ENCODE measurements around the gene COBL.

COBL gene

DNA sequence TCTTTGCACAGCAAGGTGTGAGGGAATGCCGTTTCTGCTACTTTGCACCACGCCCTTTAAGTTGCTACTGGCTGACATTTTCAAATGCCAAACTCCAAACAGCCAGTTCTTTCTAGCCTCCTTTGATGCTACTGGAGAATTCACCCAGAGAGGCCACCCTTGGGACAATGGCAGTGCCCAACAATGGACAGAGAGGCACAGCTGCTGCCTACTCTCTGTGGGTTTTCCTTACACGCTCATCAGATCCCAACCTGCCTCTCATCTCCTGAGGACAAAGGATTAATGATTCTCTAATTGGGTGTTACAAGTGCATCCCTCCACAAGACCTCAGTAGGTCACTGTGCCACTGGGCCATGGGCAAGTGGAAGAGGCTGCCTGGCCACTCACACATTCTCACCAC lies 105.8 kb downstream of the COBL start:
- TF ChIP-seq, protein P1, sequence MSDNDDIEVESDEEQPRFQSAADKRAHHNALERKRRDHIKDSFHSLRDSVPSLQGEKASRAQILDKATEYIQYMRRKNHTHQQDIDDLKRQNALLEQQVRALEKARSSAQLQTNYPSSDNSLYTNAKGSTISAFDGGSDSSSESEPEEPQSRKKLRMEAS (IDR thresholded peaks at IDR 0.05), result no peak
- TF ChIP-seq NFIC (IDR thresholded peaks at IDR 0.05) (no peak), CREB1 (IDR thresholded peaks at IDR 0.05; ENCODE audit: low read depth) (no peak), RAD21 (IDR thresholded peaks at IDR 0.05; ENCODE audit: low read depth) (no peak), EP300 (IDR thresholded peaks at IDR 0.05; ENCODE audit: borderline replicate concordance) (no peak), TCF12 (IDR thresholded peaks at IDR 0.05; ENCODE audit: low read depth) (no peak), CEBPB (IDR thresholded peaks at IDR 0.05) (no peak), TEAD4 (IDR thresholded peaks at IDR 0.05) (no peak), ZBTB7A (IDR thresholded peaks at IDR 0.05; ENCODE audit: low read depth) (no peak), TAF1 (IDR thresholded peaks at IDR 0.05; ENCODE audit: low read depth) (no peak), EGR1 (IDR thresholded peaks at IDR 0.05) (no peak), FOXM1 (IDR thresholded peaks at IDR 0.05; ENCODE audit: borderline replicate concordance, low read depth) (no peak), YY1 (IDR thresholded peaks at IDR 0.05; ENCODE audit: low read depth) (no peak)
- TF ChIP-seq, protein P2, sequence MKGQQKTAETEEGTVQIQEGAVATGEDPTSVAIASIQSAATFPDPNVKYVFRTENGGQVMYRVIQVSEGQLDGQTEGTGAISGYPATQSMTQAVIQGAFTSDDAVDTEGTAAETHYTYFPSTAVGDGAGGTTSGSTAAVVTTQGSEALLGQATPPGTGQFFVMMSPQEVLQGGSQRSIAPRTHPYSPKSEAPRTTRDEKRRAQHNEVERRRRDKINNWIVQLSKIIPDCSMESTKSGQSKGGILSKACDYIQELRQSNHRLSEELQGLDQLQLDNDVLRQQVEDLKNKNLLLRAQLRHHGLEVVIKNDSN (IDR thresholded peaks at IDR 0.05), result no peak
- TF ChIP-seq, protein P3, sequence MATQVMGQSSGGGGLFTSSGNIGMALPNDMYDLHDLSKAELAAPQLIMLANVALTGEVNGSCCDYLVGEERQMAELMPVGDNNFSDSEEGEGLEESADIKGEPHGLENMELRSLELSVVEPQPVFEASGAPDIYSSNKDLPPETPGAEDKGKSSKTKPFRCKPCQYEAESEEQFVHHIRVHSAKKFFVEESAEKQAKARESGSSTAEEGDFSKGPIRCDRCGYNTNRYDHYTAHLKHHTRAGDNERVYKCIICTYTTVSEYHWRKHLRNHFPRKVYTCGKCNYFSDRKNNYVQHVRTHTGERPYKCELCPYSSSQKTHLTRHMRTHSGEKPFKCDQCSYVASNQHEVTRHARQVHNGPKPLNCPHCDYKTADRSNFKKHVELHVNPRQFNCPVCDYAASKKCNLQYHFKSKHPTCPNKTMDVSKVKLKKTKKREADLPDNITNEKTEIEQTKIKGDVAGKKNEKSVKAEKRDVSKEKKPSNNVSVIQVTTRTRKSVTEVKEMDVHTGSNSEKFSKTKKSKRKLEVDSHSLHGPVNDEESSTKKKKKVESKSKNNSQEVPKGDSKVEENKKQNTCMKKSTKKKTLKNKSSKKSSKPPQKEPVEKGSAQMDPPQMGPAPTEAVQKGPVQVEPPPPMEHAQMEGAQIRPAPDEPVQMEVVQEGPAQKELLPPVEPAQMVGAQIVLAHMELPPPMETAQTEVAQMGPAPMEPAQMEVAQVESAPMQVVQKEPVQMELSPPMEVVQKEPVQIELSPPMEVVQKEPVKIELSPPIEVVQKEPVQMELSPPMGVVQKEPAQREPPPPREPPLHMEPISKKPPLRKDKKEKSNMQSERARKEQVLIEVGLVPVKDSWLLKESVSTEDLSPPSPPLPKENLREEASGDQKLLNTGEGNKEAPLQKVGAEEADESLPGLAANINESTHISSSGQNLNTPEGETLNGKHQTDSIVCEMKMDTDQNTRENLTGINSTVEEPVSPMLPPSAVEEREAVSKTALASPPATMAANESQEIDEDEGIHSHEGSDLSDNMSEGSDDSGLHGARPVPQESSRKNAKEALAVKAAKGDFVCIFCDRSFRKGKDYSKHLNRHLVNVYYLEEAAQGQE (IDR thresholded peaks at IDR 0.05; ENCODE audit: low read depth), result no peak

GRCh38 chr7:51209426-51209825 lies 107.2 kb downstream of the COBL start:
- no peak for TF ChIP-seq EP300 (IDR thresholded peaks at IDR 0.05; ENCODE audit: borderline replicate concordance)
- no peak for TF ChIP-seq EGR1 (IDR thresholded peaks at IDR 0.05)
- no peak for TF ChIP-seq NFIC (IDR thresholded peaks at IDR 0.05)

DNA sequence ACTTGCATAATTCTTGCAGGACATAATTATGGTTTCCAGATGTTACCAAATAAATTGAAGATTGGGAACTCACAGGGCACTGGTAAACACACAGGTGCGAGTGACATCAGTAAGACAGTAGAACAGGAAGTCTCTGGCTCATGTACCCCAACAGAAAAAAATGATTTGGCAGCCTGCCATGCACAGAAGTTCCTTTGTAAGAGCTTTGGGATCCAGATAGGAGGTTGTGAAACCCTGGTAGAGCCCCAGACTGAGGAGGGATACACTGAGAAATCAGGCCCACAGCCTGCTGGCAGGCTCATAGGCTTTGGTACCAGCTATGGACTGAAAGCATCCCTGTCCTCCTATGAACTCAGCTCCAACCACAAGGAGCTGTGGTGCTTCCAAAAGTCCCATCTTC lies 118.0 kb downstream of the COBL start:
- TF ChIP-seq ZBTB7A (IDR thresholded peaks at IDR 0.05; ENCODE audit: low read depth) (no peak), FOXM1 (IDR thresholded peaks at IDR 0.05; ENCODE audit: borderline replicate concordance, low read depth) (no peak), RAD21 (IDR thresholded peaks at IDR 0.05; ENCODE audit: low read depth) (no peak), CREB1 (IDR thresholded peaks at IDR 0.05; ENCODE audit: low read depth) (no peak), EP300 (IDR thresholded peaks at IDR 0.05; ENCODE audit: borderline replicate concordance) (no peak), YY1 (IDR thresholded peaks at IDR 0.05; ENCODE audit: low read depth) (no peak), TCF12 (IDR thresholded peaks at IDR 0.05; ENCODE audit: low read depth) (no peak), NFIC (IDR thresholded peaks at IDR 0.05) (no peak), TEAD4 (IDR thresholded peaks at IDR 0.05) (no peak), TAF1 (IDR thresholded peaks at IDR 0.05; ENCODE audit: low read depth) (no peak), CEBPB (IDR thresholded peaks at IDR 0.05) (no peak), EGR1 (IDR thresholded peaks at IDR 0.05) (no peak)
- TF ChIP-seq, protein P1 (IDR thresholded peaks at IDR 0.05), result no peak
- TF ChIP-seq, protein P3 (IDR thresholded peaks at IDR 0.05; ENCODE audit: low read depth), result no peak
- TF ChIP-seq, protein P2 (IDR thresholded peaks at IDR 0.05), result no peak

DNA sequence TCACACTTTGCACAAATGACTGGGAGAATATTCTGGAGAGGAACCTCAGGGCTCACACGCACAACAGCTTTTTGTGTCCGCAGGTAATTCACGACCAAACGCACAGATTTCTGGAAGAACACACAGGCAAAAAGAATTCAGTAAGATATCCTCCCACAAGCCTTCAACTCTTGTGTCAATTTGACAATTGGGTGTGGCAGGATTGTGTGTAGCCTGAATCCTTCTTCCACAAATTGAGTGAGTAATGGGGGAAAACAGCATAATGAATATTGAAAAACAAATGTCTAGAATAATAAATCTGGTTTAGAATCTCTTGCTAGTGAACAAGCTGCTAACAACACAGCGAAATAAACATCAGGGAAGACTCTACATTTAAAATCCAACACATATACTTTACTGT lies 125.6 kb downstream of the COBL start:
- no peak for TF ChIP-seq FOXM1 (IDR thresholded peaks at IDR 0.05; ENCODE audit: borderline replicate concordance, low read depth)

DNA sequence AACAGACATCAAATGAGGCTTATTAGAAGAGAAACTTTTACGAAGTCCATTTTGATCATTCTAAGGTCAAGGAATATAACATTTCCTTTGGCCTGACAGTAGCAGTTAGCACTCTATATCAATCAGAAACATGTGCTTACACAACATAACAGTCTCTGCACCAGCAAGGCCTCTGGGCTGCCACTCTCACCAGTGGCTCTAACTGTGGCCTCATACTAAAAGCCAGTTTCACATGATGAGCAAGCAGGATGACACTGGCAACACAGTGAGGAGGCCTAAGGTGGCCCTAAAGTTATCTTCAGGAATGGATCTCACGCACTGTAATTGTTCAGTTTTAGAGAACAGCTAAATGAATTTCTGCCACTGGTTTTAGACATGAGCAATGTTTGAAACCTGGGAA lies 126.8 kb downstream of the COBL start:
- TF ChIP-seq, protein P3 (IDR thresholded peaks at IDR 0.05; ENCODE audit: low read depth), result no peak
- TF ChIP-seq CREB1 (IDR thresholded peaks at IDR 0.05; ENCODE audit: low read depth), result no peak
- no peak for TF ChIP-seq NFIC (IDR thresholded peaks at IDR 0.05)
